Measurements from ENCODE around the gene ARMC7. TPM values are rescaled to one million over a fixed set of nuclear protein-coding genes. Genes with fewer than 3 reads are reported as not detected.
"Not testable (repeated sequence)": the region's sequence is repeated elsewhere in the genome, so short reads cannot be mapped to it uniquely, and the experiment has no call there.

ARMC7 gene
- total RNA-seq, 1 donor from 2014 or later, result 9.9 TPM

GRCh38 chr17:75065562-75066151 lies 44.1 kb upstream of the ARMC7 start:
- no peaks in the 10 kb centered on the region for H3K9me3 Mint-ChIP-seq (ENCODE audit: unreplicated experiment)
- no peaks in the 10 kb centered on the region for H3K36me3 Mint-ChIP-seq (ENCODE audit: unreplicated experiment)
- H3K4me1 Mint-ChIP-seq (ENCODE audit: low read depth, unreplicated experiment), result peaks cover 8% of the 10 kb centered on the region
- TF ChIP-seq CTCF (IDR thresholded peaks at IDR 0.05; ENCODE audit: partially characterized antibody, unreplicated experiment), result no peak
- H3K27ac Mint-ChIP-seq (ENCODE audit: unreplicated experiment), result no peak overlapping the region
- peaks cover 2% of the 10 kb centered on the region for H3K27me3 Mint-ChIP-seq (ENCODE audit: unreplicated experiment)
- no peak for DNase-seq
- H3K4me3 Mint-ChIP-seq (ENCODE audit: unreplicated experiment), result no peak overlapping the region

- Mint-ChIP-seq H3K36me3 (ENCODE audit: unreplicated experiment) (no peaks in the 10 kb centered on the region), H3K27ac (ENCODE audit: unreplicated experiment) (no peak overlapping the region), H3K9me3 (ENCODE audit: unreplicated experiment) (no peaks in the 10 kb centered on the region), H3K4me3 (ENCODE audit: unreplicated experiment) (no peak overlapping the region), H3K4me1 (ENCODE audit: low read depth, unreplicated experiment) (peaks cover 2% of the 10 kb centered on the region), H3K27me3 (ENCODE audit: unreplicated experiment) (peaks cover 3% of the 10 kb centered on the region)
- no peak for TF ChIP-seq CTCF (IDR thresholded peaks at IDR 0.05; ENCODE audit: partially characterized antibody, unreplicated experiment)
- no peak for DNase-seq
Measured at GRCh38 chr17:75067856-75068255, 41.9 kb upstream of the ARMC7 start.

- Mint-ChIP-seq H3K9me3 (ENCODE audit: unreplicated experiment) (no peaks in the 10 kb centered on the region), H3K27ac (ENCODE audit: unreplicated experiment) (no peak overlapping the region), H3K36me3 (ENCODE audit: unreplicated experiment) (no peaks in the 10 kb centered on the region), H3K4me3 (ENCODE audit: unreplicated experiment) (no peak overlapping the region), H3K27me3 (ENCODE audit: unreplicated experiment) (peaks cover 6% of the 10 kb centered on the region), H3K4me1 (ENCODE audit: low read depth, unreplicated experiment) (peaks cover 2% of the 10 kb centered on the region)
- no peak for DNase-seq
- no peak for TF ChIP-seq CTCF (IDR thresholded peaks at IDR 0.05; ENCODE audit: partially characterized antibody, unreplicated experiment)
Measured at GRCh38 chr17:75068750-75069149, 41.0 kb upstream of the ARMC7 start.

GRCh38 chr17:75069783-75070182 lies 40.0 kb upstream of the ARMC7 start:
- no peaks in the 10 kb centered on the region for H3K36me3 Mint-ChIP-seq (ENCODE audit: unreplicated experiment)
- no peak for DNase-seq
- no peaks in the 10 kb centered on the region for H3K4me1 Mint-ChIP-seq (ENCODE audit: low read depth, unreplicated experiment)
- peaks cover 4% of the 10 kb centered on the region for H3K27me3 Mint-ChIP-seq (ENCODE audit: unreplicated experiment)
- no peak for TF ChIP-seq CTCF (IDR thresholded peaks at IDR 0.05; ENCODE audit: partially characterized antibody, unreplicated experiment)
- H3K27ac Mint-ChIP-seq (ENCODE audit: unreplicated experiment), result no peak overlapping the region
- no peak overlapping the region for H3K4me3 Mint-ChIP-seq (ENCODE audit: unreplicated experiment)
- H3K9me3 Mint-ChIP-seq (ENCODE audit: unreplicated experiment), result no peaks in the 10 kb centered on the region

GRCh38 chr17:75071478-75072271 lies 38.1 kb upstream of the ARMC7 start:
- H3K36me3 Mint-ChIP-seq (ENCODE audit: unreplicated experiment); H3K4me3 Mint-ChIP-seq (ENCODE audit: unreplicated experiment); DNase-seq; H3K27ac Mint-ChIP-seq (ENCODE audit: unreplicated experiment); H3K9me3 Mint-ChIP-seq (ENCODE audit: unreplicated experiment); H3K27me3 Mint-ChIP-seq (ENCODE audit: unreplicated experiment); H3K4me1 Mint-ChIP-seq (ENCODE audit: low read depth, unreplicated experiment): not testable (repeated sequence)

- H3K9me3 Mint-ChIP-seq (ENCODE audit: unreplicated experiment); H3K27ac Mint-ChIP-seq (ENCODE audit: unreplicated experiment); H3K4me3 Mint-ChIP-seq (ENCODE audit: unreplicated experiment); H3K4me1 Mint-ChIP-seq (ENCODE audit: low read depth, unreplicated experiment); DNase-seq; H3K36me3 Mint-ChIP-seq (ENCODE audit: unreplicated experiment); H3K27me3 Mint-ChIP-seq (ENCODE audit: unreplicated experiment): not testable (repeated sequence)
Measured at GRCh38 chr17:75072909-75073308, 36.9 kb upstream of the ARMC7 start.

All from glutamatergic neuron (in vitro differentiated cells).